ENCODE results near the gene PHACTR1. TPM values are rescaled to one million over a fixed set of nuclear protein-coding genes. Genes with fewer than 3 reads are reported as not detected.

Gene PHACTR1
- total and polyA plus RNA-seq, 2 experiments from 2014 or later: 11.2 to 33.9 TPM

- peak in 1 of 2 donors; percentile 32 for DNase-seq (ENCODE audit: low read depth in 1 of 2, low spot score in 1 of 2)
Measured at GRCh38 chr6:12748815-12749521, 32.4 kb downstream of the PHACTR1 start.

GRCh38 chr6:12749531-12750379, 33.2 kb downstream of the PHACTR1 start:
- TF ChIP-seq CTCF (IDR thresholded peaks at IDR 0.05; ENCODE audit: low read depth, low read length): no peak
- no peak overlapping the region for H3K27ac ChIP-seq
- H3K4me3 ChIP-seq: peak overlapping the region; percentile 51
- H3K4me1 ChIP-seq (ENCODE audit: low read depth): no peaks in the 10 kb centered on the region
- no peaks in the 10 kb centered on the region for H3K36me3 ChIP-seq
- peaks cover 54% of the 10 kb centered on the region for H3K27me3 ChIP-seq
- no peaks in the 10 kb centered on the region for H3K9me3 ChIP-seq (ENCODE audit: low read depth)
- peak; percentile 31 to 33 for DNase-seq (ENCODE audit: low read depth in 1 of 2, low spot score in 1 of 2)

More at GRCh38 chr6:12748815-12749521, 32.4 kb downstream of the PHACTR1 start:
- H3K9me3 ChIP-seq (ENCODE audit: low read depth): no peaks in the 10 kb centered on the region
- H3K27ac ChIP-seq: no peak overlapping the region
- H3K4me3 ChIP-seq: peak overlapping the region; percentile 51
- no peak for TF ChIP-seq CTCF (IDR thresholded peaks at IDR 0.05; ENCODE audit: low read depth, low read length)
- H3K4me1 ChIP-seq (ENCODE audit: low read depth): no peaks in the 10 kb centered on the region
- peaks cover 54% of the 10 kb centered on the region for H3K27me3 ChIP-seq
- no peaks in the 10 kb centered on the region for H3K36me3 ChIP-seq

GRCh38 chr6:12750416-12750815, 33.8 kb downstream of the PHACTR1 start:
- H3K36me3 ChIP-seq: no peaks in the 10 kb centered on the region
- H3K27me3 ChIP-seq: peaks cover 54% of the 10 kb centered on the region
- no peak for TF ChIP-seq CTCF (IDR thresholded peaks at IDR 0.05; ENCODE audit: low read depth, low read length)
- no peak overlapping the region for H3K27ac ChIP-seq
- DNase-seq (ENCODE audit: low read depth in 1 of 2, low spot score in 1 of 2): no peak
- no peaks in the 10 kb centered on the region for H3K4me1 ChIP-seq (ENCODE audit: low read depth)
- H3K4me3 ChIP-seq: peak overlapping the region; percentile 51
- no peaks in the 10 kb centered on the region for H3K9me3 ChIP-seq (ENCODE audit: low read depth)

GRCh38 chr6:12751694-12752325, 35.2 kb downstream of the PHACTR1 start:
- TF ChIP-seq CTCF (IDR thresholded peaks at IDR 0.05; ENCODE audit: low read depth, low read length): no peak
- Histone ChIP-seq H3K9me3 (ENCODE audit: low read depth) (no peaks in the 10 kb centered on the region), H3K4me1 (ENCODE audit: low read depth) (no peaks in the 10 kb centered on the region), H3K27me3 (peaks cover 48% of the 10 kb centered on the region), H3K36me3 (no peaks in the 10 kb centered on the region), H3K4me3 (no peak overlapping the region), H3K27ac (no peak overlapping the region)
- peak; percentile 72 to 87 for DNase-seq (ENCODE audit: low read depth in 1 of 2, low spot score in 1 of 2)

GRCh38 chr6:12753036-12753435, 36.5 kb downstream of the PHACTR1 start:
- Histone ChIP-seq H3K4me1 (ENCODE audit: low read depth) (no peaks in the 10 kb centered on the region), H3K27me3 (peaks cover 36% of the 10 kb centered on the region), H3K36me3 (no peaks in the 10 kb centered on the region), H3K4me3 (no peak overlapping the region), H3K9me3 (ENCODE audit: low read depth) (no peaks in the 10 kb centered on the region), H3K27ac (no peak overlapping the region)
- TF ChIP-seq CTCF (IDR thresholded peaks at IDR 0.05; ENCODE audit: low read depth, low read length): no peak
- no peak for DNase-seq (ENCODE audit: low read depth in 1 of 2, low spot score in 1 of 2)
